ENCODE measurements around the gene PQBP1. TPM values are rescaled to one million over a fixed set of nuclear protein-coding genes. Genes with fewer than 3 reads are reported as not detected.

Gene PQBP1
- polyA plus RNA-seq, 1 donor (not counting 4 experiments of a cell fraction or from before 2014, with no cell fraction given): 79.0 TPM

DNA sequence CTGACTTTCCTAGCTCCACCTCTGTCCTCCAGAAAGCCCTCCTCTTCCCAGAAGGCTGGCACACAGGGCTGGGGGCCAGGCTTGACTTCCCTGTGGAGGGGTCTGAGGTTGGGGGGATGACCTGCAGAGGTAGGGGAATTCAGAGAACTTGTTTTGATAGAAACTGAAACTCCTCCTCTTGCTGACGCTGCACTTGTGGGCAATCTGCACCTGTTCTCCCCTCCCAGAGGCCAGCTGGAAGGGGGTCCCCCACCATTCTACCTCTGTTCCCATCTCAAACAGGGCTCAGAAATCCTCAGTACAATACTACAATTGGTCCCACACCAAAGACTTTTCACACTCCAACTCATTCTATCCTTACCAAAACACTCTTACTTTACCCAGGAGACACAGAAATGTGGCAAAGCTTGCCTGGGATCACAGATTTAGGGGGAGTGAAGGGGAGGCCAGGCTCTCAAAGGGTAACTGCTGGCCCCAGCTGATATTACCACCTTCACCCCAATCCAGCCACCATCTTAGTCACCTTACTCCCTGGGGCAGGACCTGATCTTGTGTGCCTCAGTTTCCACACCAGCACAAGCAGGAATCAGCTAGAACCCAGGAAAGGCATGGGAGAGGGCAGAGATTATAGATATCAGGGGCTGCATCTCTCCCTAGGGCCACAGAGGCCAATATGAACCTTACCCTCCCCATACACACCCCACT is 41.1 kb downstream of the PQBP1 start:
- Histone ChIP-seq H3K9me1 (ENCODE audit: control insufficient read depth, extremely low read depth, insufficient read depth, low read length) (no peaks in the 10 kb centered on the region), H3K36me3 (ENCODE audit: control insufficient read depth in 2 of 2, extremely low read depth in 1 of 2, insufficient read depth in 2 of 2, low read length in 2 of 2) (peaks cover 5 to 6% of the 10 kb centered on the region in 2 experiments), H3K4me3 (ENCODE audit: control insufficient read depth in 2 of 3, extremely low read depth in 1 of 3, insufficient read depth in 2 of 3, low read depth in 1 of 3, low read length in 3 of 3) (no peak overlapping the region), H3K4me1 (ENCODE audit: control insufficient read depth, extremely low read depth, insufficient read depth, low read length) (no peaks in the 10 kb centered on the region), H3K27ac (ENCODE audit: control insufficient read depth, insufficient read depth, low read length) (no peak overlapping the region), H3K9me3 (ENCODE audit: control insufficient read depth, low read depth, low read length) (no peaks in the 10 kb centered on the region), H2AFZ (ENCODE audit: control insufficient read depth, low read length) (no peak overlapping the region), H3K9ac (ENCODE audit: control insufficient read depth, extremely low read depth, insufficient read depth, low read length) (no peak overlapping the region), H3K79me2 (ENCODE audit: control insufficient read depth, insufficient read depth, low read length) (peaks cover 29% of the 10 kb centered on the region), H3K27me3 (ENCODE audit: control insufficient read depth, extremely low read depth, insufficient read depth, low read length) (no peaks in the 10 kb centered on the region), H3K4me2 (ENCODE audit: control insufficient read depth, extremely low read depth, insufficient read depth, low read depth, low read length) (no peak overlapping the region), H4K20me1 (ENCODE audit: control insufficient read depth, extremely low read depth, insufficient read depth, low read length) (no peaks in the 10 kb centered on the region)
- no peak for DNase-seq (ENCODE audit: low read depth, low spot score)
- dilution Hi-C loops (cut with MboI; ENCODE audit: extremely low pct_ligation_motif_present, low sequenced_read_pairs): no loop called here
- no peak for TF ChIP-seq EZH2 (IDR thresholded peaks at IDR 0.05; ENCODE audit: low read length)
- TF ChIP-seq, protein P1, sequence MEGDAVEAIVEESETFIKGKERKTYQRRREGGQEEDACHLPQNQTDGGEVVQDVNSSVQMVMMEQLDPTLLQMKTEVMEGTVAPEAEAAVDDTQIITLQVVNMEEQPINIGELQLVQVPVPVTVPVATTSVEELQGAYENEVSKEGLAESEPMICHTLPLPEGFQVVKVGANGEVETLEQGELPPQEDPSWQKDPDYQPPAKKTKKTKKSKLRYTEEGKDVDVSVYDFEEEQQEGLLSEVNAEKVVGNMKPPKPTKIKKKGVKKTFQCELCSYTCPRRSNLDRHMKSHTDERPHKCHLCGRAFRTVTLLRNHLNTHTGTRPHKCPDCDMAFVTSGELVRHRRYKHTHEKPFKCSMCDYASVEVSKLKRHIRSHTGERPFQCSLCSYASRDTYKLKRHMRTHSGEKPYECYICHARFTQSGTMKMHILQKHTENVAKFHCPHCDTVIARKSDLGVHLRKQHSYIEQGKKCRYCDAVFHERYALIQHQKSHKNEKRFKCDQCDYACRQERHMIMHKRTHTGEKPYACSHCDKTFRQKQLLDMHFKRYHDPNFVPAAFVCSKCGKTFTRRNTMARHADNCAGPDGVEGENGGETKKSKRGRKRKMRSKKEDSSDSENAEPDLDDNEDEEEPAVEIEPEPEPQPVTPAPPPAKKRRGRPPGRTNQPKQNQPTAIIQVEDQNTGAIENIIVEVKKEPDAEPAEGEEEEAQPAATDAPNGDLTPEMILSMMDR (optimal IDR thresholded peaks at IDR 0.05 in 1 of 3, IDR thresholded peaks at IDR 0.05 in 1 of 3, conservative IDR thresholded peaks at IDR 0.05 in 1 of 3; ENCODE audit: extremely low read depth in 1 of 3, insufficient read depth in 2 of 3, low read length in 3 of 3): no peak
- FAIRE-seq: no peak

- FAIRE-seq (no peak), DNase-seq (ENCODE audit: low read depth, low spot score) (no peak)
- no peak overlapping the region for H2AFZ ChIP-seq (ENCODE audit: control insufficient read depth, low read length)
- no peaks in the 10 kb centered on the region for H3K27me3 ChIP-seq (ENCODE audit: control insufficient read depth, extremely low read depth, insufficient read depth, low read length)
- dilution Hi-C loops (cut with MboI; ENCODE audit: extremely low pct_ligation_motif_present, low sequenced_read_pairs): no loop called here
- no peak overlapping the region for H3K4me3 ChIP-seq (ENCODE audit: control insufficient read depth in 2 of 3, extremely low read depth in 1 of 3, insufficient read depth in 2 of 3, low read depth in 1 of 3, low read length in 3 of 3)
- H3K27ac ChIP-seq (ENCODE audit: control insufficient read depth, insufficient read depth, low read length): no peak overlapping the region
- H3K79me2 ChIP-seq (ENCODE audit: control insufficient read depth, insufficient read depth, low read length): peaks cover 35% of the 10 kb centered on the region
- peaks cover 2 to 6% of the 10 kb centered on the region in 2 experiments for H3K36me3 ChIP-seq (ENCODE audit: control insufficient read depth in 2 of 2, extremely low read depth in 1 of 2, insufficient read depth in 2 of 2, low read length in 2 of 2)
- no peak for TF ChIP-seq EZH2 (IDR thresholded peaks at IDR 0.05; ENCODE audit: low read length)
- TF ChIP-seq, protein P1 (optimal IDR thresholded peaks at IDR 0.05 in 1 of 3, IDR thresholded peaks at IDR 0.05 in 1 of 3, conservative IDR thresholded peaks at IDR 0.05 in 1 of 3; ENCODE audit: extremely low read depth in 1 of 3, insufficient read depth in 2 of 3, low read length in 3 of 3): no peak
- H4K20me1 ChIP-seq (ENCODE audit: control insufficient read depth, extremely low read depth, insufficient read depth, low read length): no peaks in the 10 kb centered on the region
- H3K9me3 ChIP-seq (ENCODE audit: control insufficient read depth, low read depth, low read length): no peaks in the 10 kb centered on the region
- H3K9ac ChIP-seq (ENCODE audit: control insufficient read depth, extremely low read depth, insufficient read depth, low read length): no peak overlapping the region
- no peaks in the 10 kb centered on the region for H3K4me1 ChIP-seq (ENCODE audit: control insufficient read depth, extremely low read depth, insufficient read depth, low read length)
- H3K9me1 ChIP-seq (ENCODE audit: control insufficient read depth, extremely low read depth, insufficient read depth, low read length): no peaks in the 10 kb centered on the region
- H3K4me2 ChIP-seq (ENCODE audit: control insufficient read depth, extremely low read depth, insufficient read depth, low read depth, low read length): no peak overlapping the region
Measured at GRCh38 chrX:48939524-48940228, 41.9 kb downstream of the PQBP1 start.

Measured in keratinocyte (primary cell).